ENCODE data around the gene SLCO1A2. TPM values are rescaled to one million over a fixed set of nuclear protein-coding genes. Genes with fewer than 3 reads are reported as not detected.

Gene SLCO1A2
- total and polyA plus RNA-seq, 2 of the 13 experiments (the other 11 are each of a cell fraction or from before 2014, with no cell fraction given) = not detected

DNA sequence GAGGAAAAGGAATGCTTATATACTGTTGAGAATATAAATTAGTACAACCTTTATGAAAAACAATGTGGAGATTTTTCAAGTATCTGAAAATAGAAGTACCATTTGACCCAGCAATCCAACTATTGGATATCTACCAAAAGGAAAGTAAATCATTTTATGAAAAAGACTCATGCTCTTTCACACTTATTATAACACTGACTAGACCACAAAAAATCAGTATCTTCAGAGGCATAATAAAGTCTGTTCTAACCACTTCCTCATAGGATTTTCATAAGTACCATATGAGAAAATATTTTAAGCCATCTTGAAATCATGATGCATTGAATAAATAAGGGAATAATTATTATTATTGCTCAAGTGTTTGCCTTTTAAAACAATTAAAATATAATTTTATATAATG is 112.9 kb downstream of the SLCO1A2 start:
- ChIA-PET CTCF (ENCODE audit: low intra/inter-chr PET ratio, low total read pairs) (no interaction called here), POLR2A (no interaction called here)
- no peaks in the 10 kb centered on the region for H3K4me1 ChIP-seq (ENCODE audit: insufficient read depth, low read length)
- no peak overlapping the region for H3K9ac ChIP-seq (ENCODE audit: insufficient read depth, low read depth, low read length)
- intact Hi-C loops (cut with micrococcal nuclease; ENCODE audit: unreplicated experiment) = no loop called here
- no peak for FAIRE-seq
- no peak for DNase-seq (ENCODE audit: low spot score)
- no peak overlapping the region for H3K27ac ChIP-seq (ENCODE audit: extremely low read length, insufficient read depth, low read length)
- H3K79me2 ChIP-seq (ENCODE audit: insufficient read depth, low read length) = no peaks in the 10 kb centered on the region
- H3K4me3 ChIP-seq (replicated peaks in 1 of 3; ENCODE audit: insufficient read depth in 1 of 3, low read depth in 2 of 3, low read length in 3 of 3) = no peak overlapping the region
- H3K9me3 ChIP-seq (ENCODE audit: low read length) = peaks cover 4% of the 10 kb centered on the region; the same call in 1 of the 2 replicates
- H2AFZ ChIP-seq (ENCODE audit: low read length) = no peak overlapping the region
- H3K27me3 ChIP-seq (ENCODE audit: control insufficient read depth in 1 of 2, insufficient read depth in 2 of 2, low read length in 2 of 2) = no peaks in the 10 kb centered on the region
- H4K20me1 ChIP-seq (ENCODE audit: insufficient read depth, low read length) = no peaks in the 10 kb centered on the region
- no peak for ATAC-seq
- H3K4me2 ChIP-seq (ENCODE audit: low read depth, low read length) = no peak overlapping the region
- no TSS peak for BruUV-seq (replicated peaks)
- no peak for TF ChIP-seq TOE1 (CRISPR knock-in tag; IDR thresholded peaks at IDR 0.05)
- TF ChIP-seq ZNF883 (CRISPR knock-in tag; IDR thresholded peaks at IDR 0.05; ENCODE audit: not compliant biosample characterization) = no peak
- TF ChIP-seq JARID2 (CRISPR knock-in tag; IDR thresholded peaks at IDR 0.05; ENCODE audit: insufficient replicate concordance) = no peak
- TF ChIP-seq SMAD1 (CRISPR knock-in tag; IDR thresholded peaks at IDR 0.05; ENCODE audit: borderline replicate concordance, low read depth) = no peak
- TF ChIP-seq ZNF546 (CRISPR knock-in tag; conservative IDR thresholded peaks at IDR 0.05) = no peak
- no peak for TF ChIP-seq MEIS2 (CRISPR knock-in tag; IDR thresholded peaks at IDR 0.05)
- no peak for TF ChIP-seq JUND (CRISPR knock-in tag; IDR thresholded peaks at IDR 0.05)
- TF ChIP-seq NR3C1 (CRISPR knock-in tag; IDR thresholded peaks at IDR 0.05) = no peak
- no peaks in the 10 kb centered on the region for H3K36me3 ChIP-seq (replicated peaks in 1 of 2; ENCODE audit: control insufficient read depth in 1 of 2, insufficient read depth in 2 of 2, low read length in 2 of 2)
- in situ Hi-C loops (cut with HindIII; ENCODE audit: extremely low pct_ligation_motif_present, low pct_unique_long_range_greater_than_20kb) = no loop called here

GRCh38 chr12:21221072-21221471 is 113.6 kb downstream of the SLCO1A2 start:
- in situ Hi-C loops (cut with HindIII; ENCODE audit: extremely low pct_ligation_motif_present, low pct_unique_long_range_greater_than_20kb) (no loop called here), intact Hi-C loops (cut with micrococcal nuclease; ENCODE audit: unreplicated experiment) (no loop called here)
- POLR2A ChIA-PET = no interaction called here
- DNase-seq (ENCODE audit: low spot score) = no peak
- no peak for ATAC-seq
- H3K4me2 ChIP-seq (ENCODE audit: low read depth, low read length) = no peak overlapping the region
- no TSS peak for BruUV-seq (replicated peaks)
- H4K20me1 ChIP-seq (ENCODE audit: insufficient read depth, low read length) = no peaks in the 10 kb centered on the region
- no peak overlapping the region for H2AFZ ChIP-seq (ENCODE audit: low read length)
- no peak overlapping the region for H3K27ac ChIP-seq (ENCODE audit: extremely low read length, insufficient read depth, low read length)
- CTCF ChIA-PET (ENCODE audit: low intra/inter-chr PET ratio, low total read pairs) = no interaction called here
- H3K79me2 ChIP-seq (ENCODE audit: insufficient read depth, low read length) = no peaks in the 10 kb centered on the region
- H3K4me3 ChIP-seq (replicated peaks in 1 of 3; ENCODE audit: insufficient read depth in 1 of 3, low read depth in 2 of 3, low read length in 3 of 3) = no peak overlapping the region
- H3K36me3 ChIP-seq (replicated peaks in 1 of 2; ENCODE audit: control insufficient read depth in 1 of 2, insufficient read depth in 2 of 2, low read length in 2 of 2) = no peaks in the 10 kb centered on the region
- FAIRE-seq = no peak
- no peak for TF ChIP-seq ZNF512 (CRISPR knock-in tag; IDR thresholded peaks at IDR 0.05)
- no peak for TF ChIP-seq HMGXB4 (CRISPR knock-in tag; IDR thresholded peaks at IDR 0.05; ENCODE audit: borderline replicate concordance in 1 of 2, low read depth in 1 of 2)
- no peak overlapping the region for H3K9ac ChIP-seq (ENCODE audit: insufficient read depth, low read depth, low read length)
- no peaks in the 10 kb centered on the region for H3K4me1 ChIP-seq (ENCODE audit: insufficient read depth, low read length)
- H3K9me3 ChIP-seq (ENCODE audit: low read length) = peaks cover 9% of the 10 kb centered on the region; the same call in 1 of the 2 replicates
- H3K27me3 ChIP-seq (ENCODE audit: control insufficient read depth in 1 of 2, insufficient read depth in 2 of 2, low read length in 2 of 2) = no peaks in the 10 kb centered on the region
